Globus pallidus (tissue), 1 donor: ENCODE data around the gene GRM5.
A peak's percentile ranks its signal among the peaks of the same experiment; 100 is the strongest.
"Not testable (repeated sequence)": the region's sequence is repeated elsewhere in the genome, so short reads cannot be mapped to it uniquely, and the experiment has no call there.

Experiments
- DNase-seq: peaks from one replicate; pipeline ENCODE4 v3.0.0-alpha.2; 2015; ENCODE audit warnings: low spot score

The GRM5 gene

GRCh38 chr11:89065651-89066201 is at the start of gene GRM5:
TSS of gene GRM5 (minus strand) at chr11:89065982. CDS start at chr11:89047872, 18,110 bp downstream.
- not testable (repeated sequence) for DNase-seq

GRCh38 chr11:89097956-89098355 is 32.2 kb upstream of the GRM5 start:
- DNase-seq = peak; percentile 35

- not testable (repeated sequence) for DNase-seq
Observed at GRCh38 chr11:89093806-89094205, 28.0 kb upstream of the GRM5 start.

GRCh38 chr11:89084951-89085350 is 19.2 kb upstream of the GRM5 start:
- not testable (repeated sequence) for DNase-seq

- not testable (repeated sequence) for DNase-seq
Observed at GRCh38 chr11:89070911-89071310, 5.1 kb upstream of the GRM5 start.

- DNase-seq = no peak
Observed at GRCh38 chr11:89067264-89067663, 1.5 kb upstream of the GRM5 start.

- DNase-seq = no peak
Observed at GRCh38 chr11:89065066-89065465, 716 bp downstream of the GRM5 start.

GRCh38 chr11:89063481-89063951 is 2.3 kb downstream of the GRM5 start:
- not testable (repeated sequence) for DNase-seq

GRCh38 chr11:89062771-89063298 is 2.9 kb downstream of the GRM5 start:
- DNase-seq = not testable (repeated sequence)

GRCh38 chr11:89061839-89062238 is 3.9 kb downstream of the GRM5 start:
- DNase-seq = not testable (repeated sequence)

- not testable (repeated sequence) for DNase-seq
Observed at GRCh38 chr11:89057406-89057805, 8.4 kb downstream of the GRM5 start.

GRCh38 chr11:89052220-89052619 is 13.6 kb downstream of the GRM5 start:
- DNase-seq = no peak

- DNase-seq = not testable (repeated sequence)
Observed at GRCh38 chr11:89047159-89047558, 18.6 kb downstream of the GRM5 start.

- not testable (repeated sequence) for DNase-seq
Observed at GRCh38 chr11:89043861-89044588, 21.8 kb downstream of the GRM5 start.

GRCh38 chr11:89029671-89030070 is 36.1 kb downstream of the GRM5 start:
- DNase-seq = not testable (repeated sequence)

- no peak for DNase-seq
Observed at GRCh38 chr11:89021339-89021738, 44.4 kb downstream of the GRM5 start.

GRCh38 chr11:89019827-89020547 is 45.8 kb downstream of the GRM5 start:
- DNase-seq = not testable (repeated sequence)

GRCh38 chr11:89016214-89016613 is 49.6 kb downstream of the GRM5 start:
- no peak for DNase-seq

GRCh38 chr11:89015614-89016013 is 50.2 kb downstream of the GRM5 start:
- no peak for DNase-seq

GRCh38 chr11:89000852-89001251 is 64.9 kb downstream of the GRM5 start:
- DNase-seq = not testable (repeated sequence)

- DNase-seq = no peak
Observed at GRCh38 chr11:88979641-88980040, 86.1 kb downstream of the GRM5 start.

- not testable (repeated sequence) for DNase-seq
Observed at GRCh38 chr11:88978992-88979391, 86.8 kb downstream of the GRM5 start.
